ENCODE measurements around the gene MCTP1. TPM values are rescaled to one million over a fixed set of nuclear protein-coding genes. Genes with fewer than 3 reads are reported as not detected.

The MCTP1 gene
- total RNA-seq, 1 donor from 2014 or later: 1.3 TPM

GRCh38 chr5:95080441-95080840, 204.5 kb downstream of the MCTP1 start:
- no peak for ATAC-seq
- DNase-seq (ENCODE audit: low spot score): no peak

GRCh38 chr5:95080030-95080429, 204.9 kb downstream of the MCTP1 start:
- ATAC-seq: no peak
- no peak for DNase-seq (ENCODE audit: low spot score)

DNA sequence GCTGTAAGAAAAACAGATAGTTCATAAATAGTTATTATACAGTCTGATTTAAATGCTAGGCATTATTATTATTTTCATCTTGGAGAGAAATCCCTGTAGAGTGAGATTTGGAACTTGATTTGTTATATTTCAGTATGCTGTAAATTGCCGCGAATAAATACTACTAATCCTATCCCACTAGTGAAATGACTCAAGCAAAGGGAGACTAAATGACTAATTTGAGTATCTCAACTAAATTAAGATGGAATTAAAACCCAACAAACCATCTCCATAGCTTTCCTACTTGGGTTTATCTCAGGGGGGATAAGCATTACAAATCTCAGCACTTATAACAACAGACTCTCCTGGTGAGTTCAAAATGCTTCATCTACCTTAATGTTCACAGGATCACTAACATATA, 206.0 kb downstream of the MCTP1 start:
- DNase-seq (ENCODE audit: low spot score): no peak
- no peak for ATAC-seq

DNA sequence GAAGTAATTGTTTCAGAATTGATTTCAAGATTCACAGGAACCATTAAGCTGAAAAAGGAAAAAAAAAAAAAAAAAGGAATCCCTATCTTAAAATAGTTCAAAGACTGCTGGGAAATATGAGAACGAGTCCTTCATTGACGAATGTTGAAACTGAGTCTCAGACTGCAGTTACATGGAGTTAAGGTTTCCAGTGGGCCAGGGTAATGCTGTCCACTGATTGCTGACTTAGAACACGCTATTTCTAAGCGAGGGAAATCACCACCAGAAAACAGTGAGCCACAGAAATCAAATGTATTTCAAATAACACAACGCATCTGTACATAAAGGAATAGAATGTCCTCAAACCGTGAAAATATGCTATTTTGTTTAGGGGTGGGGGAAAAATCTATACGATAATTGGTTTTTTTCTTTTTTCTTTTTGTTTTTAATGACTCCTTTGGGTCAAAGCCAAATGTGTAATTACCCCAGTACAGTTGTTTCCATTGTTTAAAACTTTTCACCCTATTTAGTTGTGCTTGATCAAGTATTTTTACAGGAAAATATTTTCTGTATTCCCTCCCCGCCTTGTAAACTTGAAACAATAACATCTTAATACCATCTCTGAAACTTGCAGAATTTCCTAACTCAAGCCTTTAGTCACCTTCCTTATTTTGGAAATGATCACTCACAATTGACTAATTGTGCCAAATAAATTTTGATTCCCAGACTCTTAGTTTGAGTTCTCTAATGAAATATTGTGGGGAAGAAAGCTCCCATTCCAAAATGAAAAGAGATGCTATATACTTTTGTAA, 208.3 kb downstream of the MCTP1 start:
- DNase-seq (ENCODE audit: low spot score): no peak
- no peak for ATAC-seq

- no peak for ATAC-seq
- no peak for DNase-seq (ENCODE audit: low spot score)
Measured at GRCh38 chr5:95075111-95075510, 209.8 kb downstream of the MCTP1 start.

DNA sequence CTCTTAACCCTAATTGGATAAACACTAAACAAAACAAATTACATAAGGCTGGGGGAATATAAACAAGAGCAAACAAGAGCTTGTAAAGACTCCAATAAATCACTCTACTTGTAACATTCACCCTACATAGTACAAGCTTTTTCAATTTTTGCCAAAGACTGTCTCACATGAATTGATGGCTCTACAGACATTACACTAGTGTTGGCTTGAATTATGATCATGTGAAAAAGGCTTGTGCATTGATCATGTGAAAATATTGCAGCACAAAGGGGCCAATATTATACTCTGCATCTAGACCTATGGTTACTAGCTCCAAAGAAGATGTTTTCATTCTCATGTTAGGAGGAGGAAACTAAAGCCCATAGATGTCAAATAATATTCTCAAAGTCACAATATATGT, 212.6 kb downstream of the MCTP1 start:
- ATAC-seq (no peak), DNase-seq (ENCODE audit: low spot score) (no peak)

GRCh38 chr5:95070866-95071265, 214.0 kb downstream of the MCTP1 start:
- no peak for ATAC-seq

GRCh38 chr5:95070453-95070852, 214.4 kb downstream of the MCTP1 start:
- DNase-seq (ENCODE audit: low spot score): no peak
- no peak for ATAC-seq

More at GRCh38 chr5:95070866-95071265, 214.0 kb downstream of the MCTP1 start:
- DNase-seq (ENCODE audit: low spot score): no peak

- DNase-seq (ENCODE audit: low spot score): no peak
- ATAC-seq: peak; percentile 26
Measured at GRCh38 chr5:95069948-95070347, 214.9 kb downstream of the MCTP1 start.

- ATAC-seq: no peak
Measured at GRCh38 chr5:95069021-95069420, 215.9 kb downstream of the MCTP1 start.

GRCh38 chr5:95068289-95068910, 216.5 kb downstream of the MCTP1 start:
- ATAC-seq (no peak), DNase-seq (ENCODE audit: low spot score) (no peak)

More at GRCh38 chr5:95069021-95069420, 215.9 kb downstream of the MCTP1 start:
- no peak for DNase-seq (ENCODE audit: low spot score)

- DNase-seq (ENCODE audit: low spot score) (no peak), ATAC-seq (no peak)
Measured at GRCh38 chr5:95066048-95066447, 218.8 kb downstream of the MCTP1 start.

GRCh38 chr5:95063492-95063891, 221.4 kb downstream of the MCTP1 start:
- no peak for DNase-seq (ENCODE audit: low spot score)
- ATAC-seq: no peak

DNA sequence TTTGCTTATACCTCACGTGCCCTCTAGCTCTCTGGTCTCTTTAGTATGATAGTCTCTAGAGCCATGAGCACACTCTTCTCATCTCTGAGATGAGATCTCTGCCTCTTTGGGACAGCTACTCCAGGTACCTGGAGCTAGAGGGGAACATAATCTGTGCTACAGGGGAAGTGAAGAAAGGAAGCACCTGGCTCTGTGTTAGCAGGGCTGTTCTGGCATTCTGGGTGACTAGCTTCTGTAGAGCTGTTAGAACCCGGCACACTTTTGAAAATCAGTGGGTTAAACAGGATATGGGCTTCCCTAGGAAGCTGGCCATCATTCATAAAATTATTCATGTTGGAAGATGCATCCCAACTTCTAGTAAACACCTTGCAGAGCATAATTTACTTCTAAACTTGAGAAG, 224.8 kb downstream of the MCTP1 start:
- ATAC-seq (no peak), DNase-seq (ENCODE audit: low spot score) (no peak)

GRCh38 chr5:95059636-95060035, 225.3 kb downstream of the MCTP1 start:
- ATAC-seq: no peak
- DNase-seq (ENCODE audit: low spot score): no peak

DNA sequence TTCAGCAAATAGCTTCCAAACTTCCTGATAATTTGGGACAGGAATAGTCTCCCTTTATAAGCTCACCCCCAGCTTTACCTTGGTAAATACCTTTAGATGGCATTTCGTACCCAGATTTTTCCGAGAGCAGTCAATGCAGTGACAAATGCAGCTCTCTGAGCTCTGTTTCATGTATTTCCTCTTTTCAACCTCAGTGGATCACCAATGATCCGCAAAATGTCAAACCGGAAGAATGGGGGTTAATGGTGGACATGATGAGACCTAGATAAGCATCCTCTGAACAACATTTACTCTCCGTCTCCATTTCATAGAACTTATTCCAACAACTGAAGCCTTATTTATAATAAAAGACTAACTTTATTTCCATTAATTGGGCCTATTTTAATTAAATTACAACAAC, 227.3 kb downstream of the MCTP1 start:
- ATAC-seq (no peak), DNase-seq (ENCODE audit: low spot score) (no peak)

- no peak for DNase-seq (ENCODE audit: low spot score)
- no peak for ATAC-seq
Measured at GRCh38 chr5:95053253-95053652, 231.6 kb downstream of the MCTP1 start.

DNA sequence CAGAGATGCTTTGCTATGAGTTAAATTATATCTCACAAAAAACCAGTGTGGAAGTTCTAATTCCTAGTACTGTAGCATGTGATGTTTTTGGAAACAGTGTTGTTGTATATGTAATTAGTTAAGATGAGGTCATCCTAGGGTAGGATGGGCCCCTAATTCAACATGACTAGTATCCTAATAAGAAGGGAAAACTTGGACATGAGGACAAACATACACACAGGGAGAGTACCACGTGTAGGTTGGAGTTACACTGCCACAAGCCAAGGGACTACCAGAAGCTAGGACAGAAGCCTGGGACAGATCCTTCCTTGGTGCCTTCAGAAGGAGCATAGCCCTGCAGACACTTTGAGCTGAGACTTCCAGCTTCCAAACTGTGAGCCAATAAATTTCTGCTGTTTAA, 234.2 kb downstream of the MCTP1 start:
- no peak for DNase-seq (ENCODE audit: low spot score)
- no peak for ATAC-seq

DNA sequence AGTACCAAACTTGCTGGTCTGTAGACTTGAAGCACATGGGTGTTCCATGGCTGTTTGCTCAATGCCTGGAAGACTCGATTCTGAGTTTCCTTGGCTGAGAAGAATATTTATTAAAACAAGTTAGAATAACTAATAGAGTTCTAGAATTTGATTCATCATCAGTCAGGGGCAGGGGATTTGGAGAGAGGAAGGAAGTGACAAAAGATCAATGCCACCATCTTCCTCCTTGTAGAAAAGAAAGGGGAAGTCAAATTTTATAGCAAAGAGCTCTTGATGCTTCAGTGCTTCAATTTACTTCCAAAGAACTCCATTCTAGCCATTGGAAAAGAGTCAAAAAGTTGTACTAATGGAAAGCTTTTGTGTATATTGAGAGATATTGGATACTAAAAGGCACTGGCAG, 236.3 kb downstream of the MCTP1 start:
- no peak for ATAC-seq
- no peak for DNase-seq (ENCODE audit: low spot score)

GRCh38 chr5:95045181-95045965, 239.5 kb downstream of the MCTP1 start:
- ATAC-seq: no peak
- DNase-seq (ENCODE audit: low spot score): no peak

DNA sequence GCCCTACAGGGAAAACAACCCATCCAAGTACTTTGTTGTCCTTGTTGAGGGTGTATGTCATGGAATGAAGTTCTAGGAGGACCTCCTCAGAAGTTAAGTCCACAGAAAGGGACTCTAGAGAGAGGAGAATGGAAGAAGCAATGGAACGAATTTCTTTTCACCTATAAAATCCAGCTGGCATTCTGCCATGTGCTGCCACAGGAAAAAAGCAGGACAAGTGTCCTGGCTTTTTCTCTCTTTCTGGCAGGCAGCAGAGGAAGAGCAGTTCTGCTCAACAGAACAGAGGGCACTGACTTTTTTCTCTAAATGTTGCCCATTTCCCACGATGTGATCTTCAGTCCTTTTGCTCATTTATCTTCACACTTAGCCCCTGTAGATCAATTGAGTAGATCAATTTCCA, 240.8 kb downstream of the MCTP1 start:
- ATAC-seq: no peak

DNA sequence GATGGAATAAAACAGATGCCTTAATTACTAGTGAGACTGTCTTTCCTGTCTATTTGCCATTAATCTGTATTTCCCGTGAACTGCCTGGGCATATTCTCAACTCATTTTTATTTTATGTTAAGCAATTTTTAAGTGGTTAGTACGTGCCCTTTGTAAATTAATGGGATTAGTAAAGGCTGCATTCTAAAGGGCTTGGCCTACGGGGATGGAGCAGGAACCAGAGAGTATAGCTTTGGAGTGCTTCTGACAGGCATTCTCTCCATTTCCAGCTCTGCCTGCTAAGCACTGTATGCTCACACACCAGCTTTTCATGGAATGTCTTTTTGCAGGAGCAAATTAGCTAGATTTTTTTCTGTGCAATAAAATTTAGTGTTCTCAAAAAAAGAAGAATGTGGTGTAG, 241.2 kb downstream of the MCTP1 start:
- ATAC-seq (no peak), DNase-seq (ENCODE audit: low spot score) (no peak)

More for the DNA sequence above, 240.8 kb downstream of the MCTP1 start:
- DNase-seq (ENCODE audit: low spot score): no peak
